ENCODE results near the gene NCKAP1.

- no peak for TF ChIP-seq CTCF (conservative IDR thresholded peaks at IDR 0.05; ENCODE audit: low read depth, low read length)
- TF ChIP-seq FOS (IDR thresholded peaks at IDR 0.05; ENCODE audit: low read depth, low read length) = no peak
- no peak for TF ChIP-seq POLR2A (IDR thresholded peaks at IDR 0.05; ENCODE audit: low read depth, low read length)
Measured at GRCh38 chr2:182883451-182883850, 154.8 kb downstream of the NCKAP1 start.
